ENCODE measurements around the gene VDAC1. TPM values are rescaled to one million over a fixed set of nuclear protein-coding genes. Genes with fewer than 3 reads are reported as not detected.
"Not testable (repeated sequence)": the region's sequence is repeated elsewhere in the genome, so short reads cannot be mapped to it uniquely, and the experiment has no call there.

VDAC1 gene
- total RNA-seq, 2 experiments from 2014 or later = 157 to 247 TPM

- peak overlapping the region; percentile 47 for H3K27ac ChIP-seq (ENCODE audit: low read depth, low read length, poor library complexity, severe bottlenecking)
- intact Hi-C loops (cut with micrococcal nuclease; ENCODE audit: unreplicated experiment) = no loop called here
- H3K4me3 ChIP-seq (ENCODE audit: low read depth, low read length, poor library complexity, severe bottlenecking) = no peak overlapping the region
- no peaks in the 10 kb centered on the region for H3K9me2 ChIP-seq (ENCODE audit: insufficient read depth, low read length)
- TF ChIP-seq EZH2phosphoT487 (IDR thresholded peaks at IDR 0.05; ENCODE audit: borderline replicate concordance, low read depth, low read length) (no peak), CTCF (conservative IDR thresholded peaks at IDR 0.05; ENCODE audit: low read length) (no peak)
- no TSS peak for BruUV-seq (replicated peaks)
- H3K4me2 ChIP-seq (ENCODE audit: low read length) = peak overlapping the region; percentile 43
- H3K36me3 ChIP-seq (ENCODE audit: insufficient read depth, low read length) = peaks cover 58% of the 10 kb centered on the region
- no peak for DNase-seq (ENCODE audit: low spot score)
- ChIA-PET POLR2A (interaction anchor here (0.6 to 1.9 kb wide), 6 partner anchors 8 to 1217 kb away, joined by 3 to 5 read pairs (median 4); no protein-coding TSS in a partner anchor), CTCF (ENCODE audit: unreplicated experiment) (no interaction called here)
- H2AFZ ChIP-seq (ENCODE audit: low read length) = no peak overlapping the region
- no peaks in the 10 kb centered on the region for H3K9me3 ChIP-seq (ENCODE audit: low read length)
- 0 out of 2 replicates have a peak, but pooled peaks cover 4% of the 10 kb centered on the region for H4K20me1 ChIP-seq (ENCODE audit: insufficient read depth, low read length)
- peaks cover 11% of the 10 kb centered on the region; the same call in 1 of the 2 replicates for H3K79me2 ChIP-seq (ENCODE audit: insufficient read depth, low read depth, low read length)
- H3K4me1 ChIP-seq (ENCODE audit: insufficient read depth, low read length, poor library complexity, severe bottlenecking) = peaks cover 14% of the 10 kb centered on the region
These were observed 47.7 kb downstream of the VDAC1 start for GRCh38 chr5:133957080-133957479.

- Histone ChIP-seq H3K36me3 (ENCODE audit: insufficient read depth, low read length) (peaks cover 58% of the 10 kb centered on the region), H3K4me1 (ENCODE audit: insufficient read depth, low read length, poor library complexity, severe bottlenecking) (peaks cover 14% of the 10 kb centered on the region)
- BruUV-seq (replicated peaks); CTCF ChIA-PET (ENCODE audit: unreplicated experiment); H3K9me2 ChIP-seq (ENCODE audit: insufficient read depth, low read length); H3K9me3 ChIP-seq (ENCODE audit: low read length); H3K27ac ChIP-seq (ENCODE audit: low read depth, low read length, poor library complexity, severe bottlenecking); H3K4me2 ChIP-seq (ENCODE audit: low read length); intact Hi-C loops (cut with micrococcal nuclease; ENCODE audit: unreplicated experiment); H4K20me1 ChIP-seq (ENCODE audit: insufficient read depth, low read length); H2AFZ ChIP-seq (ENCODE audit: low read length); DNase-seq (ENCODE audit: low spot score); H3K79me2 ChIP-seq (ENCODE audit: insufficient read depth, low read depth, low read length); H3K4me3 ChIP-seq (ENCODE audit: low read depth, low read length, poor library complexity, severe bottlenecking): not testable (repeated sequence)
- POLR2A ChIA-PET = interaction anchor here (1.9 kb wide), 1 partner anchor 9 kb away, joined by 4 read pairs; no protein-coding TSS in a partner anchor
These were observed 48.6 kb downstream of the VDAC1 start for GRCh38 chr5:133956196-133956595.

GRCh38 chr5:133953568-133954145 lies 51.1 kb downstream of the VDAC1 start:
- peaks cover 14% of the 10 kb centered on the region for H3K4me1 ChIP-seq (ENCODE audit: insufficient read depth, low read length, poor library complexity, severe bottlenecking)
- no peak overlapping the region for H3K27ac ChIP-seq (ENCODE audit: low read depth, low read length, poor library complexity, severe bottlenecking)
- no peak for TF ChIP-seq EZH2phosphoT487 (IDR thresholded peaks at IDR 0.05; ENCODE audit: borderline replicate concordance, low read depth, low read length)
- TF ChIP-seq CTCF (conservative IDR thresholded peaks at IDR 0.05; ENCODE audit: low read length) = no peak
- H3K36me3 ChIP-seq (ENCODE audit: insufficient read depth, low read length) = peaks cover 47% of the 10 kb centered on the region
- ChIA-PET POLR2A (interaction anchor here (0.6 kb wide), 1 partner anchor 7 kb away, joined by 3 read pairs; no protein-coding TSS in a partner anchor), CTCF (ENCODE audit: unreplicated experiment) (no interaction called here)
- no TSS peak for BruUV-seq (replicated peaks)
- H3K9me2 ChIP-seq (ENCODE audit: insufficient read depth, low read length) = no peaks in the 10 kb centered on the region
- no peaks in the 10 kb centered on the region for H3K9me3 ChIP-seq (ENCODE audit: low read length)
- intact Hi-C loops (cut with micrococcal nuclease; ENCODE audit: unreplicated experiment) = no loop called here
- DNase-seq (ENCODE audit: low spot score) = no peak
- no peaks in the 10 kb centered on the region for H4K20me1 ChIP-seq (ENCODE audit: insufficient read depth, low read length)
- no peak overlapping the region for H3K4me3 ChIP-seq (ENCODE audit: low read depth, low read length, poor library complexity, severe bottlenecking)
- H2AFZ ChIP-seq (ENCODE audit: low read length) = no peak overlapping the region
- 0 out of 2 replicates have a peak, but pooled peaks cover 2% of the 10 kb centered on the region for H3K79me2 ChIP-seq (ENCODE audit: insufficient read depth, low read depth, low read length)
- no peak overlapping the region for H3K4me2 ChIP-seq (ENCODE audit: low read length)

Measured in OCI-LY7 (cell line).